ENCODE results near the gene ADCY3.
"Not testable (repeated sequence)": the region's sequence is repeated elsewhere in the genome, so short reads cannot be mapped to it uniquely, and the experiment has no call there.

Gene ADCY3

GRCh38 chr2:24839729-24840128 lies 80.3 kb downstream of the ADCY3 start:
- in situ Hi-C loops (cut with MboI; ENCODE audit: low pct_unique_long_range_greater_than_20kb, low sequenced_read_pairs): loop anchor here (25.0 kb wide), 1 partner anchor 427 kb away; no protein-coding TSS in a partner anchor
- no peak for DNase-seq

- in situ Hi-C loops (cut with MboI; ENCODE audit: low pct_unique_long_range_greater_than_20kb, low sequenced_read_pairs): loop anchor here (25.0 kb wide), 1 partner anchor 426 kb away; no protein-coding TSS in a partner anchor
- DNase-seq: no peak
Observed at GRCh38 chr2:24838541-24838940, 81.5 kb downstream of the ADCY3 start.

GRCh38 chr2:24837996-24838513 lies 82.0 kb downstream of the ADCY3 start:
- in situ Hi-C loops (cut with MboI; ENCODE audit: low pct_unique_long_range_greater_than_20kb, low sequenced_read_pairs): loop anchor here (25.0 kb wide), 1 partner anchor 426 kb away; no protein-coding TSS in a partner anchor
- no peak for DNase-seq

GRCh38 chr2:24836706-24837105 lies 83.3 kb downstream of the ADCY3 start:
- in situ Hi-C loops (cut with MboI; ENCODE audit: low pct_unique_long_range_greater_than_20kb, low sequenced_read_pairs): loop anchor here (25.0 kb wide), 1 partner anchor 424 kb away; no protein-coding TSS in a partner anchor
- DNase-seq: no peak

- DNase-seq: no peak
- in situ Hi-C loops (cut with MboI; ENCODE audit: low pct_unique_long_range_greater_than_20kb, low sequenced_read_pairs): loop anchor here (25.0 kb wide), 1 partner anchor 424 kb away; no protein-coding TSS in a partner anchor
Observed at GRCh38 chr2:24836206-24836605, 83.8 kb downstream of the ADCY3 start.

GRCh38 chr2:24835411-24835810 lies 84.6 kb downstream of the ADCY3 start:
- DNase-seq: not testable (repeated sequence)
- in situ Hi-C loops (cut with MboI; ENCODE audit: low pct_unique_long_range_greater_than_20kb, low sequenced_read_pairs): loop anchor here (25.0 kb wide), 1 partner anchor 423 kb away; no protein-coding TSS in a partner anchor

GRCh38 chr2:24834733-24835395 lies 85.2 kb downstream of the ADCY3 start:
- no peak for DNase-seq
- in situ Hi-C loops (cut with MboI; ENCODE audit: low pct_unique_long_range_greater_than_20kb, low sequenced_read_pairs): loop anchor here (25.0 kb wide), 1 partner anchor 423 kb away; no protein-coding TSS in a partner anchor

GRCh38 chr2:24833821-24834732 lies 86.0 kb downstream of the ADCY3 start:
- DNase-seq: no peak
- in situ Hi-C loops (cut with MboI; ENCODE audit: low pct_unique_long_range_greater_than_20kb, low sequenced_read_pairs): loop anchor here (25.0 kb wide), 1 partner anchor 422 kb away; no protein-coding TSS in a partner anchor

- no peak for DNase-seq
- in situ Hi-C loops (cut with MboI; ENCODE audit: low pct_unique_long_range_greater_than_20kb, low sequenced_read_pairs): loop anchor here (25.0 kb wide), 1 partner anchor 421 kb away; no protein-coding TSS in a partner anchor
Observed at GRCh38 chr2:24832931-24833701, 86.9 kb downstream of the ADCY3 start.

- in situ Hi-C loops (cut with MboI; ENCODE audit: low pct_unique_long_range_greater_than_20kb, low sequenced_read_pairs): loop anchor here (25.0 kb wide), 1 partner anchor 420 kb away; no protein-coding TSS in a partner anchor
- no peak for DNase-seq
Observed at GRCh38 chr2:24832521-24832920, 87.5 kb downstream of the ADCY3 start.

- DNase-seq: no peak
- in situ Hi-C loops (cut with MboI; ENCODE audit: low pct_unique_long_range_greater_than_20kb, low sequenced_read_pairs): loop anchor here (25.0 kb wide), 1 partner anchor 420 kb away; no protein-coding TSS in a partner anchor
Observed at GRCh38 chr2:24832073-24832461, 88.0 kb downstream of the ADCY3 start.

- in situ Hi-C loops (cut with MboI; ENCODE audit: low pct_unique_long_range_greater_than_20kb, low sequenced_read_pairs): loop anchor here (25.0 kb wide), 1 partner anchor 419 kb away; no protein-coding TSS in a partner anchor
Observed at GRCh38 chr2:24831221-24832072, 88.6 kb downstream of the ADCY3 start.

GRCh38 chr2:24830786-24831185 lies 89.3 kb downstream of the ADCY3 start:
- in situ Hi-C loops (cut with MboI; ENCODE audit: low pct_unique_long_range_greater_than_20kb, low sequenced_read_pairs): loop anchor here (25.0 kb wide), 1 partner anchor 418 kb away; no protein-coding TSS in a partner anchor
- DNase-seq: no peak

More at GRCh38 chr2:24831221-24832072, 88.6 kb downstream of the ADCY3 start:
- DNase-seq: no peak

- in situ Hi-C loops (cut with MboI; ENCODE audit: low pct_unique_long_range_greater_than_20kb, low sequenced_read_pairs): loop anchor here (25.0 kb wide), 1 partner anchor 418 kb away; no protein-coding TSS in a partner anchor
- no peak for DNase-seq
Observed at GRCh38 chr2:24830351-24830750, 89.7 kb downstream of the ADCY3 start.

- in situ Hi-C loops (cut with MboI; ENCODE audit: low pct_unique_long_range_greater_than_20kb, low sequenced_read_pairs): loop anchor here (25.0 kb wide), 1 partner anchor 416 kb away; no protein-coding TSS in a partner anchor
- DNase-seq: no peak
Observed at GRCh38 chr2:24828238-24828996, 91.6 kb downstream of the ADCY3 start.

- in situ Hi-C loops (cut with MboI; ENCODE audit: low pct_unique_long_range_greater_than_20kb, low sequenced_read_pairs): loop anchor here (25.0 kb wide), 1 partner anchor 415 kb away; no protein-coding TSS in a partner anchor
- DNase-seq: peak; percentile 77
Observed at GRCh38 chr2:24827321-24828237, 92.5 kb downstream of the ADCY3 start.
